ENCODE measurements around the gene TFEC.
"Not testable (repeated sequence)": the region's sequence is repeated elsewhere in the genome, so short reads cannot be mapped to it uniquely, and the experiment has no call there.

Gene TFEC

GRCh38 chr7:116030651-116031276 lies at the start of gene TFEC:
TFEC (minus strand) TSS chr7:116030763; CDS start chr7:115984441, 46,322 bp downstream.
- peak; percentile 4 for DNase-seq

- DNase-seq, result peak; percentile 28
These were observed 45.0 kb upstream of the TFEC start for GRCh38 chr7:116075351-116076145.

- DNase-seq, result no peak
These were observed 41.1 kb upstream of the TFEC start for GRCh38 chr7:116071629-116072028.

DNA sequence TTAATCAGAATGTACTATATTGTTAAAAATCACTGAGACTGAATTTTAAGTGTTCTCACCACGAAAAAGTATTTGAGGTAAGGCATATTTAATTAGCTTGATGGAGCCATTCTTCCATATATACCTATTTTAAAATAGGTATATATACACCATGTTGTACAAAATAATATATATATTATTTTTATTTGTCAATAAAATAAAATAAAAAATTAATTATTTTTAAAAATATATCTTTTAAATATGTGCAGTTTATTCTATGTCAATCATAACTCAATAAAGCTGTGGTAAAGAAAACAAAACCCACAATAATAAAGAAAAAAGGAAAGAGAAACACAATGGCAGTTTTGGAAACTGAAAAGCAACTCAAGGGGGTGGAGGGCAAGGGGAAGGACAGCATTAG lies 33.6 kb upstream of the TFEC start:
- no peak for DNase-seq

DNA sequence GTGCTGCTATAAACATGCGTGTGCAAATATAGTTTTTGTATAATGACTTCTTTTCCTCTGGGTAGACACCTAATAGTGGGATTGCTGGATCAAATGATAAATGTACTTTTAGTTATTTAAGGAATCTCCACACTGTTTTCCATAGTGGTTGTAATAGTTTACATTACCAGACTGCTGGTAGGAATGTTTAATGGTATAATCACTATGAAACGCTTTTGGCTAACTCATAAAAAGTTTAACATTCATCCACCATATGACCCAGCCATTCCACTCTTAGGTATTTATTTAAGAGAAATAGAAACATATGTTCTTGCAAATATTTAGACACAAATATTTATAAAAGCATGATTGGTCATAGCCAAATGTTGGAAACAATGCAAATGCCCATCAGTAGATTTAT lies 32.1 kb upstream of the TFEC start:
- peak; percentile 17 for DNase-seq

DNA sequence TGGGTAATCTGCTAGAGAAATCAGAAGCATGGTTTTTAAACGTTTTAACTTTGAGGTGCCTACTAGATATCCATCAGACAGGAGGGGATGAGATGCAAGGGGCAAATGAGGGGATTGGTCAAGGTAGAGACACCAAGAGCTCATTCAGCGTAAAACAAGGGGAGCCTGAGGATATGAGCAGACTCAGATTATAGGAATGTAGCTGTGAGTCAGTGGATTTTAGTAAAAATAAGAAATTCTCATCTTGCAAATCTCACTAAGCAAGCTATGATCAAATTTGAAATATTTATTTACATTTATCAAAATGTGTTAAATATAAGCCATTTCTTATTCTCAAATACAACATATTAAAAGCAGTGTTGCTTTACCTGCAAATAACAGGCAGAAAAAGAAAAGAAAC lies 21.4 kb upstream of the TFEC start:
- no peak for DNase-seq

DNA sequence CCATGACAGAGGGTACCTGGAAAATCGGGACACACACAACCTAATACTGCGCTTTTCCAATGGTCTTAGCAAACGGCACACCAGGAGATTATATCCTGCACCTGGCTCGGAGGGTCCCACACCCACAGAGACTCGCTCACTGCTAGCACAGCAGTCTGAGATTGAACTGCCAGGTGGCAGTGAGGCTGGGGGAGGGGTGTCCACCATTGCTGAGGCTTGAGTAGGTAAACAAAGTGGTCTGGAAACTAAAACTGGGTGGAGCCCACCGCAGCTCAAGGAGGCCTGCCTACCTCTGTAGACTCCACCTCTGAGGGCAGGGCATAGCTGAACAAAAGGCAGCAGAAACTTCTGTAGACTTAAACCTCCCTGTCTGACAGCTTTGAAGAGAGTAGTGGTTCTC lies 16.7 kb upstream of the TFEC start:
- not testable (repeated sequence) for DNase-seq

- DNase-seq, result no peak
These were observed 15.0 kb upstream of the TFEC start for GRCh38 chr7:116045532-116045931.

- DNase-seq, result no peak
These were observed 11.1 kb upstream of the TFEC start for GRCh38 chr7:116041615-116042014.

GRCh38 chr7:116037401-116037800 lies 6.8 kb upstream of the TFEC start:
- no peak for DNase-seq

DNA sequence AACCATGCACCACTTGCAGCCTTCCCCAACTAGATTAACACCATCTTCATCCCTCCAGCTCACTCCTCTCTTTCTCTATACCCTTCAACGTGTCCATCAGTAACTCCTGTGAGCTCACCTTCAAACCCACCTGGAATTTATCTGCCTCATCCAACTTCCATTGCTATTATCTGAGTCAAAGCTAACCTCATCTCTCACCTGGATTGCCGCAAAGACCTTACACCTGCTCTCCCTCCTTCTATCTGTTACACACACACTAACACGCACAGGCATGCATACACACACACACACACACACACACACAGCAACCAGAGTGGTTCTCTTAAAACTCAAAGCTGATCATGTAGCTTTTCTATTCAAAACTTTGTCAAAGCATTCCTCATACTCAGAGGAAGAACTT lies 3.8 kb upstream of the TFEC start:
- no peak for DNase-seq

DNA sequence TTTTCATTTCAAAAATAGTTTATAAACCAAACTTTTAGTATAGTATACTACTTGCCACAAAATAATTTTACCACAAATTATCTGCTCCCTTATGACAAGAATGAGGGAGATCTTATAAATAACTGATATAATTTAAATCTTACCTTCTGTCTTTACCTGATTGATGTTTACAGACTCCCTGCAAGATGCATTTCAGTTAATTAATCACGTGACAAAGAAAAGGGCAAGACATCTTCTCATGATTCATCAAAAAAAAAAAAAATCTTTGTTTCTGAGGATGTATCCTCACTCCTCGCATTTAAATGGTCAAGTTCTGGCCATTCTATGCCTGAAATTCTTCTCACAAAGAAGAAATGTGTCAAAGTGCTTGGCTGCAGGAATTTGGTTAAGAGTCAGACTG lies 2.3 kb upstream of the TFEC start:
- no peak for DNase-seq

DNA sequence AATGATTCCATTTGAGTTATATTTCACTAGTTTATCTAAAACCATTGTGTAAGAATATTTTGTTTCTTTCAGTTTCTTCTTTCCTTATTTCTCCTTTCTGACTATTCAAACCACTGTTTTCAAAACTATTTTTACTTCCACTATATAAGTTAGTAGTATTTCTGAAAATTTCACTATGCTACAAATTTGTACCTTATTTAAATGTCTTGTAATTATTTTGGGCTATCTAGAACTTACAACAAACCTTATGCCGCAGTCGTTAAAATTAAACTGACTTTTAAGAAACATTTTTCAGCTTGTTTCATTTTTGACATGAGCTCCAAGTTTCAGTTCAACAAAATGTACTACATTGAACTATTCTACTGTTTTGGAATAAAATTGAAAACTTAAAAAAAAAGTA lies 1.8 kb downstream of the TFEC start:
- no peak for DNase-seq

GRCh38 chr7:116027786-116028185 lies 2.8 kb downstream of the TFEC start:
- no peak for DNase-seq

DNA sequence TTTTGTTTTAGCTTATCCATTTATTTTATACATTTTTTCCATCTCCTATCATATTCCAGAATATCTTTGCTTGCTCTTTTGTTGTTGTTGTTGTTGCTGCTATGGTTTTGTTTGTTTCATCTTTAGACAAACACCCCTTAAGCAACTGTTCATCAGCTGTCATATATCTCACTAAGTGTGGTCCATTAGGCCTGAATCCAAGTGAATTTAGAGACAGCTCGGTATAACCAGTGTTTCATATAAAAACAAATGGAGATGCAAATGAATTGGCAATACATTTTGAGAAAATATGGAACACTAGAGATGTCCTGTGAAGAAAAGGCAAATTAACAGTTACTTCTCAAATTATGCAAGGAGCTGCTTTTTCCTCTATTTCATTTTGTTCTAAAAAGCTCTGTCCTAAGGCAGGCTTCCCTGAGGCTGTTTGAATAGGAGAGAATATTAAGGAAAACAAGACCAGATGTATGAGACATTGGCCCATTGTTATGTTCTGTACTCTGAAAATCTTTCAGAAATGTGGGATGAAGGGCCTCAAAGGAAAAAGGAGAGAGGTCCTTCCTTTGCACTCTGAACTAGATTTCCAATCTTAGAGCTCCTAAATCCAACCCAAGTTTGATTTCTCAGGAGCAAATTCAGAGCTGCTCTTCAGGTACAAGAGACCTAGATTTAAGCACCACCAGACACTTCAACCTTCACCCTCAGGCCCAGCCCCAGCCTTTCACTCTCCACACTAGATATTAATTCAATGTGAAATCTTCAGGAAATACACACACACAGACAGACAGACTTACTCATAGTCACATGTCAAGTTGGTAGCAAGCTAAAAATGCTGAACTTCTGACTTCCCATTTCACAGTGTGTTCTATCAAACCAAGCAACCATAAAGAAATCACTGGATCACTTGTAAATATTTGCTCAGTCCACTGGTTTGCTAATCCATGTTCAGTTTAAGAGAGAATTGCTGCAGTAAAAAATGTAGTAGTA lies 5.4 kb downstream of the TFEC start:
- DNase-seq, result peak; percentile 3

- no peak for DNase-seq
These were observed 9.3 kb downstream of the TFEC start for GRCh38 chr7:116021237-116021636.

- DNase-seq, result no peak
These were observed 11.8 kb downstream of the TFEC start for GRCh38 chr7:116018731-116019130.

DNA sequence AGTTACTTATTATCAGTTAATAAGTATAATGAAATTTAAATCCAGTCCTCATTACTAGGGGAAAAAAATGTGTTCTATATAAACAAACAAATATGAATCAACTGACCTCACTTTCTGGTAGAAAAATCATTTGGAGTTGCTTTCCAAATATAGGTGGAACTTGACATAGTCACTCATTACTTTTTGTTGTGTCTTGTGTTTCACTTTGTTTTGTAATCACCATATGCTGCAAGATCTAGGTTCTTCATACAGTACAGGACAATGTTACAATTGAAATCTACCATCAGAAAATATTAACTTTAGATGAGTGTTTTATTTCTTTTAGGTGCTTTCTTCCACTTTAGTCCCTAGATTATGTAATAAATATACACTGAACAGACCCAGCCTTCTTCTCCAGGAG lies 16.9 kb downstream of the TFEC start:
- no peak for DNase-seq

GRCh38 chr7:116011584-116011983 lies 19.0 kb downstream of the TFEC start:
- DNase-seq, result no peak

- DNase-seq, result not testable (repeated sequence)
These were observed 25.8 kb downstream of the TFEC start for GRCh38 chr7:116004762-116005161.

GRCh38 chr7:115997221-115997620 lies 33.3 kb downstream of the TFEC start:
- no peak for DNase-seq

- no peak for DNase-seq
These were observed 34.9 kb downstream of the TFEC start for GRCh38 chr7:115995701-115996100.

- no peak for DNase-seq
These were observed 42.2 kb downstream of the TFEC start for GRCh38 chr7:115988401-115988800.

Measured in fibroblast of upper back skin (primary cell).